KOPT-K1 (cell line): ENCODE results near the gene PSEN1.

Experiments
- H3K27ac ChIP-seq: fragments of 200-600 bp; sonication (generic); 2 replicates; pipeline ENCODE4 v1.5.1; 2016; ENCODE audit warnings: antibody characterized with exemption, mild to moderate bottlenecking, low read depth, low read length; ENCODE audit not compliant: poor library complexity, severe bottlenecking
- H3K36me3 ChIP-seq: fragments of 200-600 bp; sonication (generic); 2 replicates; pipeline ENCODE4 v1.5.1; 2017; ENCODE audit warnings: antibody characterized with exemption, mild to moderate bottlenecking, low read length, moderate library complexity; ENCODE audit not compliant: insufficient read depth
- H3K9me3 ChIP-seq: fragments of 200-600 bp; sonication (generic); 2 replicates; pipeline ENCODE4 v1.5.1; 2017; ENCODE audit warnings: antibody characterized with exemption, low read length, mild to moderate bottlenecking; ENCODE audit not compliant: insufficient read depth, poor library complexity, severe bottlenecking

The PSEN1 gene

GRCh38 chr14:73136387-73137225 lies at the start of gene PSEN1:
Gene PSEN1 (plus strand): TSS chr14:73136507. CDS start chr14:73148020, 11,513 bp downstream.
- peak within 1 kb of the TSS; percentile 65 for H3K27ac ChIP-seq
- H3K36me3 ChIP-seq = no peaks in the 10 kb centered on the region
- H3K9me3 ChIP-seq = no peaks in the 10 kb centered on the region

GRCh38 chr14:73091044-73091443 lies 45.3 kb upstream of the PSEN1 start:
- peaks cover 99% of the 10 kb centered on the region for H3K36me3 ChIP-seq
- H3K27ac ChIP-seq = no peak overlapping the region
- no peaks in the 10 kb centered on the region for H3K9me3 ChIP-seq

GRCh38 chr14:73097421-73097820 lies 38.9 kb upstream of the PSEN1 start:
- H3K27ac ChIP-seq = no peak overlapping the region
- no peaks in the 10 kb centered on the region for H3K9me3 ChIP-seq
- H3K36me3 ChIP-seq = peaks cover 99% of the 10 kb centered on the region

- H3K9me3 ChIP-seq = no peaks in the 10 kb centered on the region
- H3K27ac ChIP-seq = no peak overlapping the region
- H3K36me3 ChIP-seq = peaks cover 99% of the 10 kb centered on the region
These were observed 36.0 kb upstream of the PSEN1 start for GRCh38 chr14:73100334-73100733.

GRCh38 chr14:73102806-73103497 lies 33.4 kb upstream of the PSEN1 start:
- Histone ChIP-seq H3K27ac (no peak overlapping the region), H3K9me3 (no peaks in the 10 kb centered on the region), H3K36me3 (peaks cover 99% of the 10 kb centered on the region)

- no peaks in the 10 kb centered on the region for H3K9me3 ChIP-seq
- H3K27ac ChIP-seq = no peak overlapping the region
- peaks cover 98% of the 10 kb centered on the region for H3K36me3 ChIP-seq
These were observed 31.3 kb upstream of the PSEN1 start for GRCh38 chr14:73105050-73105449.

GRCh38 chr14:73105727-73106126 lies 30.6 kb upstream of the PSEN1 start:
- no peak overlapping the region for H3K27ac ChIP-seq
- peaks cover 98% of the 10 kb centered on the region for H3K36me3 ChIP-seq
- H3K9me3 ChIP-seq = no peaks in the 10 kb centered on the region

- H3K36me3 ChIP-seq = peaks cover 100% of the 10 kb centered on the region
- no peaks in the 10 kb centered on the region for H3K9me3 ChIP-seq
- H3K27ac ChIP-seq = no peak overlapping the region
These were observed 20.1 kb upstream of the PSEN1 start for GRCh38 chr14:73116079-73116665.

GRCh38 chr14:73124180-73124894 lies 12.0 kb upstream of the PSEN1 start:
- H3K9me3 ChIP-seq = no peaks in the 10 kb centered on the region
- H3K27ac ChIP-seq = no peak overlapping the region
- peaks cover 75% of the 10 kb centered on the region for H3K36me3 ChIP-seq

- H3K36me3 ChIP-seq = peaks cover 67% of the 10 kb centered on the region
- no peaks in the 10 kb centered on the region for H3K9me3 ChIP-seq
- H3K27ac ChIP-seq = no peak overlapping the region
These were observed 11.1 kb upstream of the PSEN1 start for GRCh38 chr14:73125169-73125588.

- H3K36me3 ChIP-seq = peaks cover 61% of the 10 kb centered on the region
- H3K9me3 ChIP-seq = no peaks in the 10 kb centered on the region
- H3K27ac ChIP-seq = no peak overlapping the region
These were observed 10.6 kb upstream of the PSEN1 start for GRCh38 chr14:73125746-73126145.

- Histone ChIP-seq H3K36me3 (no peaks in the 10 kb centered on the region), H3K9me3 (no peaks in the 10 kb centered on the region)
These were observed 2.5 kb upstream of the PSEN1 start for GRCh38 chr14:73133795-73134194.

GRCh38 chr14:73136085-73136386 lies 271 bp upstream of the PSEN1 start:
- Histone ChIP-seq H3K27ac (peak overlapping the region; percentile 65), H3K9me3 (no peaks in the 10 kb centered on the region)

More at GRCh38 chr14:73133795-73134194, 2.5 kb upstream of the PSEN1 start:
- H3K27ac ChIP-seq = no peak overlapping the region

GRCh38 chr14:73140811-73141323 lies 4.6 kb downstream of the PSEN1 start:
- no peak overlapping the region for H3K27ac ChIP-seq
- H3K9me3 ChIP-seq = no peaks in the 10 kb centered on the region
- H3K36me3 ChIP-seq = no peaks in the 10 kb centered on the region

More at GRCh38 chr14:73136085-73136386, 271 bp upstream of the PSEN1 start:
- H3K36me3 ChIP-seq = no peaks in the 10 kb centered on the region

GRCh38 chr14:73142216-73142615 lies 5.9 kb downstream of the PSEN1 start:
- no peak overlapping the region for H3K27ac ChIP-seq
- H3K36me3 ChIP-seq = no peaks in the 10 kb centered on the region
- no peaks in the 10 kb centered on the region for H3K9me3 ChIP-seq
